Activated T-cell treated with anti-CD3 and anti-CD28 coated beads for 4 hours (primary cell): ENCODE data around the gene LPP.

ENCODE experiments used
- DNase-seq: peaks from one replicate; pipeline ENCODE4 v3.0.0-alpha.2; 2020

The LPP gene

GRCh38 chr3:188279502-188280335, 125.8 kb downstream of the LPP start:
- no peak for DNase-seq

- no peak for DNase-seq
Observed at GRCh38 chr3:188280627-188281026, 126.7 kb downstream of the LPP start.

- no peak for DNase-seq
Observed at GRCh38 chr3:188282871-188283270, 128.9 kb downstream of the LPP start.

- DNase-seq = no peak
Observed at GRCh38 chr3:188283347-188283746, 129.4 kb downstream of the LPP start.

DNA sequence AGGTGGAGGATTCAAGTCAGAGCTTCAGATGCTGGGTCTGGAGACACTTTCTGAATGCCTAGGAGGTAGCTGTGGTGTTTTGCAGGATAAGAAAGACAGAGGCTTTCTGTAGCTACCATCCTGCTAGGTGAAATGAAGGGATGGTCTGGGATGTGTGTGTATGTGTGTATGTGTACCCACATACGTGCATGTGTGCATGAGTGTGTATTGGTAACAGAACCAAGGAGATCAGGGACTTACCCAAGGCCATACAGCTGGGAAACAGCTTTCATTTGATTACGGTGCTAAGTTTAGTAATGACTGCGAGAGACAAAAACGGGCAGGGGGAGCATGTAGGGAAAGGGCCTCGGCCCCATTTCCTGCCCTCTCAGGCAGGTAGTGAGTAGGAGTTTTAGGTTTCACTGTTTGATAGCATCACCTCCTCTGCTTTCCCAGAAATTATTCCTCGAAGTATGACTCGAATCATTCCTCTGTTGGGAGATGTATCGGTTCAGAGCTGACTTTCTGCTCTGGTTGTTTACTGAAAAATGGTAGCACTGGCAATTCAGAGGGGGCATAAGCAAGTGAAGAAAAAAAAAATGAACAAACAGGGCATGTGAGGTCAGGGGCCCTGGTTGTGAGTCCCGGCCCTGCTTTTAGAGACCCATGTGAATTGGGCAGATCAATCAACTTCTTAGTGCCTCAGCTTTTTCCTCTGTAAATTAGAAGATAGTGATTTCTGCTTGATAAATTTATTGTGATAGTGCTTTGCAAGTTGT, 130.7 kb downstream of the LPP start:
- DNase-seq = no peak

DNA sequence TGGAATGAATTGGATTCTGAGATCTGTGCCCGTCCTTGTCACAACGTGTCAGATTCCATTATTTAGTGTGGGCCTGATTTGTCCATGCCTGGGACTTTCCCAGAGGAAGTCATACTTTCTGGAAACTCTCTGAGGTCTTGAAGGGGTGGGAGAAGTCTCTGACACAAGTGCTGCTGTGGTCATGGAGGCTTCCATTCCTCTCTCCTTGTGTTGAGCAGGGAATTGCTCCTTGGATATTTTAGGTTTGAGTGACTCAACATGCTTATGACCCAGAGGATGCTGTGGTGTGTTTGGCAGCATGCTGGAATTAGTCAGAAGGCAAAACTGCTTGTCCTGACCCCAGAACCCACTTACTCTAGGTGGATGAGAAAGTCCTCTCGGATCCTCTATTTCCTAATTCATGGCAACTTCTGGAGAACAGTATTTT, 132.1 kb downstream of the LPP start:
- no peak for DNase-seq

- DNase-seq = no peak
Observed at GRCh38 chr3:188287339-188287738, 133.4 kb downstream of the LPP start.

GRCh38 chr3:188287762-188288505, 134.0 kb downstream of the LPP start:
- DNase-seq = no peak

- DNase-seq = no peak
Observed at GRCh38 chr3:188292251-188292650, 138.3 kb downstream of the LPP start.

DNA sequence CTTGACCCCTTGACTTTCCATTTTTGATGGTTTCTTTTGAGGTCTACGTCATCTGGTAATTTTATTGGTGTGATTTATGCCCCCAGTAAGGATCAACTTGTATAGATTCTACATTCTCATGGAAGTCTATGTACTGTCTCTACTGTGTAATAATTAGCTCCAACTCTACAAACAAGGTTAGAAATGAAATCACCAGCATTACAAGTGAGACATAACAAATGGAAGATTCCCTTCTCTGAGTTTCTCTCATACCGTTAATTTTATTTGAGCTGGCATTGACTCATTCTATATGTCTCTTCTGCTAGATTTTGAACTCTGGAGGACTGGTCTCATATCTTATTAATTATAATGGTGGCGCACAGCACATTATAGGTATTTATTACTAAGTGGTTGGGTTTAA, 138.9 kb downstream of the LPP start:
- DNase-seq = no peak

DNA sequence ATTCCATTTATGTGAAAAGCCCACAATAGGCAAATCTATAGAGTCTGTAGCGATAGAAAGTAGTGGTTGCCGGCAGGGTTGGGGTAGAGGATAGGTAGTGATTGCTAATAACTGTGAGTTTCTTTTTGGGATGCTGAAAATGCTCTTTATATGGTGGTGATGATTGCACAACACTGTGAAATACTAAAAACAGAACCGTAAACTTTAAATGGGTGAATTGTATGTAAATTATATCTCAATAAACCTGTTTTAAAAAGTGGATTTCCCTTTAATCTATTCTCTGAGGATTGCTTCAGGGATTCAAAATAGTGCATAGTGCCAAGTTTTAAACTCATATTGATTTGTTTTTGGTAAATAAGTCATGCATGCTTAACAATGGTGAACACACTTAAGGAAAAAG, 140.2 kb downstream of the LPP start:
- DNase-seq = no peak

GRCh38 chr3:188294823-188295487, 141.0 kb downstream of the LPP start:
- no peak for DNase-seq

GRCh38 chr3:188295876-188296275, 141.9 kb downstream of the LPP start:
- DNase-seq = no peak

- no peak for DNase-seq
Observed at GRCh38 chr3:188296761-188297612, 143.0 kb downstream of the LPP start.

- no peak for DNase-seq
Observed at GRCh38 chr3:188298585-188298984, 144.6 kb downstream of the LPP start.

- no peak for DNase-seq
Observed at GRCh38 chr3:188299068-188299467, 145.1 kb downstream of the LPP start.

- no peak for DNase-seq
Observed at GRCh38 chr3:188299708-188300107, 145.8 kb downstream of the LPP start.

DNA sequence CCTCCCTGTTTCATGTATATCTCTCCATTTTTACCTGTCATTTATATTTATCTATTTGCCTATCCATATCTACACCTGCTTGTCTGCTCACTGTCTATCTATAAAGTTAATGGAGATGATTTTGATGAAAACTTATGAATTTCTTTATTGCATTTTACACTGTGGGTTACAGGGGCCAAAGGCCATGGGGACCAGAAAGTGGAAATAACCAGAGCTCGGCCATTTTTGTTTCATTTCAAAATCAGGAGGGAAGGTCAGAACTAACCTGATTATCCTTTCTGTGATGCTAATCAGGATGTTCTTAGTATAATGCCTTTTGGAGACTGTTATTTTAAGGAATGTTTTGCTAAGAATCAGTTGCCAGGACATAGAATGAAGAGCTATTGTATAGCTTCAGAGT, 147.2 kb downstream of the LPP start:
- no peak for DNase-seq

DNA sequence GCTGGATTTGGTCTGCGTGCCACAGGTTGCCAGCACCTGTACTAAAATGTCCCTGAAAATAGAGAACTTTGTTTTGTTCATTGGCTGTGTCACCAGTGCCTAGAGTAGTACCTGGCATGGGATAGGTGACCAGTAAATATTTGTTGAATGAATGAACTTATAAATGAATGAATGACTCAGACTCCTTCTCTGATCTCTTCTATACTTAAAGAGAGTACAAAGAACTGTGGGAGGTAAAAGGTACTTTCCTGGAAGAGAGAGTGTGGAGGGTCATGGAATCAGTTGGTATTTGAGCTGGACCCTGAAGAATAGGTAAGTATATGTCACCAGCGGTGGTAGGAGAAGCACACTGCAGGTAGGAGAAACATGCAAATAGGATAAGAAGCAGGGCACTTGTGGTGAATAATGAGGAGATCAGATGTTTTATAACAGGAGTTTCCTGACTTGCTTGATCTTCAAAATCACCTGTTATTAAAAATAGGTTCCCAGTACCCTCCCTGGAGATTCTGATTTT, 149.4 kb downstream of the LPP start:
- no peak for DNase-seq

DNA sequence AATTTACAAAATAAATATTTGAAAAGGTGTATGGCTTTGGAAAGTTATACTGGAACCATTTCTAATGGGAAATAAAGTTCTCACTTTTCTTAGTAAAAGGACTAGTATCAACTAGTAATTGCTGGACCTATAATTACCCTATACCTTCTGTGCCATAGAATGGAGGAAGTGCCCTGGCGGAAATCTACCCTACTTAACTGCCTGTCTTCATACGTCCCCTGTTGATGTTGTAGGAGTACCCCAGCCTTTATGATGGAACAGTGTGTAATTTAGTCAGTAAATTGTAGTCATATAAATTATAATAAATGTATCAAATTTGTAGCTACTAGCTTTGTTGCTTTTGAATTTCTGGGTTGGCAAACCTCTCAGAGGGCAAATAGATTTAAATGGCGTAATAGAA, 149.9 kb downstream of the LPP start:
- DNase-seq = no peak

- no peak for DNase-seq
Observed at GRCh38 chr3:188304501-188304900, 150.5 kb downstream of the LPP start.

DNA sequence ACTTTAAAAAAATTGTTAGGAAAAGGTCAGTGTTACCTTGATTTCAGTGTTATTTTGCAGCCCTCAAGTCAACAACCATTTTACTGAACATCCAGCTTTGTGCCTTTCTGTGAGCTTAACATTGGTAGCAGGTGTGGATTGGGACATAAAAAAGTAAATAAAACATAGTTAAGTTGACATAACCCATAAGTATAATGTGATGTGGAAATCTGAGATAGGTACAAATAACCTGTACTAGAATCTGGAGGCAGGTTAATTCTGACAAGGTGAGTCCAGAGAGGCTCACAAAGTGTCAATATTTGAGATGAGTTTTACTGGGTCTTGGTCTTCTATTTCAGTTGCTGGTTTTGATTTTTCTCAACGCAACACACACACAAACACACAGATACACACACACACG, 151.3 kb downstream of the LPP start:
- no peak for DNase-seq
